SU-DHL-6 (cell line): ENCODE data around the gene TATDN2.

Source experiments
- H2AFZ ChIP-seq: fragments of 200-600 bp; sonication (generic); 2 replicates; pipeline ENCODE4 v1.6.1; 2014; ENCODE audit warnings: low read depth, mild to moderate bottlenecking, moderate library complexity, mixed read lengths, antibody characterized with exemption, low read length; ENCODE audit not compliant: severe bottlenecking
- H3F3A ChIP-seq: fragments of 200-600 bp; shearing (Covaris generic); 2 replicates; pipeline ENCODE4 v1.6.0; 2016; ENCODE audit warnings: antibody characterized with exemption, mild to moderate bottlenecking; ENCODE audit not compliant: insufficient read depth
- H3K27ac ChIP-seq: fragments of 200-600 bp; sonication (generic); 2 replicates; pipeline ENCODE4 v1.5.1; 2016; ENCODE audit warnings: low read depth, mild to moderate bottlenecking, low read length, moderate library complexity, mixed read lengths
- H3K27me3 ChIP-seq: fragments of 200-600 bp; sonication (generic), shearing (Covaris generic); 2 replicates; pipeline ENCODE4 v1.6.0; 2014; ENCODE audit warnings: mild to moderate bottlenecking, low read length
- H3K36me3 ChIP-seq: fragments of 200-600 bp; sonication (generic); 2 replicates; pipeline ENCODE4 v1.6.1; 2014; ENCODE audit warnings: mild to moderate bottlenecking, low read length, mixed read lengths
- H3K4me2 ChIP-seq: fragments of 300-600, 200-600 bp; shearing (Covaris generic), sonication (generic); 2 replicates; pipeline ENCODE4 v1.6.0; 2014; ENCODE audit warnings: low read length, low read depth, mild to moderate bottlenecking; ENCODE audit not compliant: poor library complexity, severe bottlenecking
- H3K4me3 ChIP-seq: fragments of 200-600 bp; sonication (generic); 2 replicates; pipeline ENCODE4 v1.5.1; 2014; ENCODE audit warnings: antibody characterized with exemption, low read length, mild to moderate bottlenecking, mixed read lengths; ENCODE audit not compliant: insufficient read depth, poor library complexity, severe bottlenecking
- H3K79me2 ChIP-seq: fragments of 200-600 bp; sonication (generic); 2 replicates; pipeline ENCODE4 v1.6.1; 2014; ENCODE audit warnings: mild to moderate bottlenecking, low read length, moderate library complexity; ENCODE audit not compliant: insufficient read depth
- H3K9ac ChIP-seq: fragments of 200-600 bp; sonication (generic); 2 replicates; pipeline ENCODE4 v1.7.0; 2014; ENCODE audit warnings: mild to moderate bottlenecking, low read length
- H3K9me2 ChIP-seq: fragments of 200-600 bp; sonication (generic); replicated peaks from 2 replicates; pipeline ENCODE4 v1.6.1; 2014; ENCODE audit warnings: low read length; ENCODE audit not compliant: insufficient read depth
- H3K9me3 ChIP-seq: fragments of 200-600 bp; sonication (generic); 2 replicates; pipeline ENCODE4 v1.6.1; 2014; ENCODE audit warnings: low read length, mixed read lengths; ENCODE audit not compliant: insufficient read depth
- H4K20me1 ChIP-seq: fragments of 200-600 bp; sonication (generic); 2 replicates; pipeline ENCODE4 v1.6.1; 2014; ENCODE audit warnings: low read depth, mild to moderate bottlenecking, antibody characterized with exemption, low read length, moderate library complexity, mixed read lengths
- CTCF ChIP-seq: fragments of 200-600 bp; sonication (generic); IDR thresholded peaks from one replicate; pipeline ENCODE4 v1.5.1; 2017; ENCODE audit warnings: antibody characterized with exemption, mild to moderate bottlenecking, low read length, moderate library complexity; ENCODE audit not compliant: insufficient read depth, poor library complexity, severe bottlenecking
- EZH2phosphoT487 ChIP-seq: fragments of 200-600 bp; sonication (generic), shearing (Covaris generic); conservative IDR thresholded peaks from 2 replicates; pipeline ENCODE4 v1.6.1; 2018; ENCODE audit warnings: mild to moderate bottlenecking, antibody characterized with exemption, low read length, moderate library complexity, mixed read lengths

TATDN2 gene

GRCh38 chr3:10278501-10278900, 30.2 kb downstream of the TATDN2 start:
- H3K9ac ChIP-seq, result no peak overlapping the region
- no peak overlapping the region for H2AFZ ChIP-seq
- no peaks in the 10 kb centered on the region for H3K9me3 ChIP-seq
- no peak for TF ChIP-seq EZH2phosphoT487
- no peaks in the 10 kb centered on the region for H3K27me3 ChIP-seq
- no peak overlapping the region for H3K4me3 ChIP-seq
- peaks cover 36% of the 10 kb centered on the region for H3K79me2 ChIP-seq
- no peak overlapping the region for H3K4me2 ChIP-seq
- H3F3A ChIP-seq, result peaks cover 3% of the 10 kb centered on the region; the same call in 1 of the 2 replicates
- no peaks in the 10 kb centered on the region for H3K9me2 ChIP-seq
- peaks cover 4% of the 10 kb centered on the region; the same call in 1 of the 2 replicates for H4K20me1 ChIP-seq
- H3K36me3 ChIP-seq, result peaks cover 12% of the 10 kb centered on the region; the same call in 1 of the 2 replicates
- H3K27ac ChIP-seq, result no peak overlapping the region

- H3K27ac ChIP-seq, result no peak overlapping the region
- H3K4me3 ChIP-seq, result no peak overlapping the region
- H3K9me3 ChIP-seq, result no peaks in the 10 kb centered on the region
- TF ChIP-seq CTCF (no peak), EZH2phosphoT487 (no peak)
- no peak overlapping the region for H3K9ac ChIP-seq
- no peak overlapping the region for H2AFZ ChIP-seq
- H4K20me1 ChIP-seq, result no peaks in the 10 kb centered on the region; the same call in 1 of the 2 replicates
- H3K27me3 ChIP-seq, result no peaks in the 10 kb centered on the region
- H3F3A ChIP-seq, result peaks cover 3% of the 10 kb centered on the region; the same call in 1 of the 2 replicates
- H3K36me3 ChIP-seq, result peaks cover 12% of the 10 kb centered on the region; the same call in 1 of the 2 replicates
- H3K79me2 ChIP-seq, result peaks cover 25% of the 10 kb centered on the region
- H3K9me2 ChIP-seq, result no peaks in the 10 kb centered on the region
- H3K4me2 ChIP-seq, result no peak overlapping the region
Observed at GRCh38 chr3:10279384-10280176, 31.3 kb downstream of the TATDN2 start.

GRCh38 chr3:10280177-10280529, 31.9 kb downstream of the TATDN2 start:
- Histone ChIP-seq H3K36me3 (peaks cover 12% of the 10 kb centered on the region; the same call in 1 of the 2 replicates), H4K20me1 (no peaks in the 10 kb centered on the region; the same call in 1 of the 2 replicates)

More at GRCh38 chr3:10280177-10280529, 31.9 kb downstream of the TATDN2 start:
- Histone ChIP-seq H3K9ac (no peak overlapping the region), H3K27ac (no peak overlapping the region), H3K9me3 (no peaks in the 10 kb centered on the region), H2AFZ (no peak overlapping the region), H3K27me3 (no peaks in the 10 kb centered on the region), H3F3A (peaks cover 3% of the 10 kb centered on the region; the same call in 1 of the 2 replicates), H3K4me3 (no peak overlapping the region), H3K9me2 (no peaks in the 10 kb centered on the region), H3K4me2 (no peak overlapping the region), H3K79me2 (peaks cover 19% of the 10 kb centered on the region)
- TF ChIP-seq EZH2phosphoT487, result no peak
- TF ChIP-seq CTCF, result no peak
